PC-9 (cell line): ENCODE data around the gene INSR. TPM values are rescaled to one million over a fixed set of nuclear protein-coding genes. Genes with fewer than 3 reads are reported as not detected.

Experiments
- BruUV-seq: library from RNA; stranded (reverse); fragments of 400-500 nt; replicated peaks from 2 replicates; lab custom pipeline; 2021; lab: Mats Ljungman, UMichigan
- CTCF ChIA-PET: fragments of 300-600 bp; sonication (Branson Sonifier 250); formaldehyde crosslinking; loops from one replicate; lab custom pipeline; 2022; ENCODE audit warnings: antibody characterized with exemption; lab: Charles Lee
- POLR2A ChIA-PET: fragments of 300-600 bp; sonication (Branson Sonifier 250); formaldehyde crosslinking; loops from one replicate; lab custom pipeline; 2022; ENCODE audit warnings: antibody characterized with exemption; ENCODE audit not compliant: unreplicated experiment; lab: Charles Lee
- DNase-seq, 2 experiments: peaks; one replicate each; pipeline versions ENCODE4 v3.0.0 to v3.0.0-alpha.2; 2015 to 2022; ENCODE audit warnings: mixed read lengths in 1 of 2
- H2AFZ ChIP-seq: fragments of 200-600 bp; sonication (generic); 2 replicates; pipeline ENCODE4 v1.8.1; 2017; ENCODE audit warnings: antibody characterized with exemption
- H3F3A ChIP-seq: fragments of 200-600 bp; sonication (generic); 2 replicates; pipeline ENCODE4 v1.8.1; 2017; ENCODE audit warnings: antibody characterized with exemption, mild to moderate bottlenecking, low read depth; ENCODE audit not compliant: insufficient read depth
- H3K27ac ChIP-seq: fragments of 200-600 bp; sonication (generic); 2 replicates; pipeline ENCODE4 v1.6.1; 2016; ENCODE audit warnings: mixed run types
- H3K27me3 ChIP-seq: fragments of 200-600 bp; sonication (generic); 2 replicates; pipeline ENCODE4 v1.6.1; 2016; ENCODE audit warnings: low read depth, mixed run types; ENCODE audit not compliant: insufficient read depth
- H3K36me3 ChIP-seq: fragments of 200-600 bp; sonication (generic); 2 replicates; pipeline ENCODE4 v1.6.1; 2016; ENCODE audit warnings: low read depth, mixed run types
- H3K4me1 ChIP-seq: fragments of 200-600 bp; sonication (generic); replicated peaks from 2 replicates; pipeline ENCODE4 v1.6.1; 2016; ENCODE audit warnings: mixed run types; ENCODE audit not compliant: insufficient read depth
- H3K4me2 ChIP-seq: fragments of 200-600 bp; sonication (generic); 2 replicates; pipeline ENCODE4 v1.6.1; 2017; ENCODE audit warnings: mixed run types
- H3K4me3 ChIP-seq: fragments of 200-600 bp; sonication (generic); 2 replicates; pipeline ENCODE4 v1.6.1; 2016; ENCODE audit warnings: mixed run types
- H3K79me2 ChIP-seq: fragments of 200-600 bp; sonication (generic); 2 replicates; pipeline ENCODE4 v1.6.1; 2017; ENCODE audit warnings: low read depth, mixed run types
- H3K9me2 ChIP-seq: fragments of 200-600 bp; sonication (generic); 2 replicates; pipeline ENCODE4 v1.8.1; 2017; ENCODE audit warnings: mild to moderate bottlenecking; ENCODE audit not compliant: insufficient read depth
- H3K9me3 ChIP-seq: fragments of 200-600 bp; sonication (generic); 2 replicates; pipeline ENCODE4 v1.8.1; 2016; ENCODE audit warnings: low read depth; ENCODE audit not compliant: insufficient read depth
- H4K20me1 ChIP-seq: fragments of 200-600 bp; sonication (generic); 2 replicates; pipeline ENCODE4 v1.8.1; 2017; ENCODE audit not compliant: insufficient read depth
- EZH2 ChIP-seq: fragments of 200-600 bp; sonication (generic); IDR thresholded peaks from 2 replicates; pipeline ENCODE4 v1.8.0; 2017; ENCODE audit warnings: antibody characterized with exemption, low read depth
- intact Hi-C: fragments of 100-400 bp; cut with micrococcal nuclease; formaldehyde crosslinking; loops from one replicate; pipeline ENCODE4 v1.10.0; 2022; ENCODE audit not compliant: unreplicated experiment
- total RNA-seq: library from RNA; stranded (reverse); gene quantifications from 2 replicates; pipeline ENCODE4 v1.2.3, GENCODE V29; 2021
- TF ChIP-seq, protein P1 (sequence below): fragments of 200-600 bp; sonication (generic); conservative IDR thresholded peaks from 2 replicates; pipeline ENCODE4 v1.6.1; 2017; ENCODE audit warnings: mixed run types, antibody characterized with exemption, mild to moderate bottlenecking, moderate library complexity

INSR gene
- total RNA-seq, 1 experiment from 2014 or later, result 9.3 TPM

- H4K20me1 ChIP-seq, result no peaks in the 10 kb centered on the region
- H3K4me3 ChIP-seq, result no peak overlapping the region
- no peaks in the 10 kb centered on the region for H3K9me2 ChIP-seq
- POLR2A ChIA-PET, result no interaction called here
- intact Hi-C loops, result no loop called here
- H3F3A ChIP-seq, result no peaks in the 10 kb centered on the region
- no peak overlapping the region for H2AFZ ChIP-seq
- H3K79me2 ChIP-seq, result no peaks in the 10 kb centered on the region
- H3K27ac ChIP-seq, result no peak overlapping the region
- H3K36me3 ChIP-seq, result peaks cover 57% of the 10 kb centered on the region
- peaks cover 16% of the 10 kb centered on the region; the same call in 1 of the 2 replicates for H3K9me3 ChIP-seq
- no peaks in the 10 kb centered on the region for H3K27me3 ChIP-seq
- H3K4me2 ChIP-seq, result no peak overlapping the region
- no peak for DNase-seq
- H3K4me1 ChIP-seq, result no peaks in the 10 kb centered on the region
- CTCF ChIA-PET, result no interaction called here
- BruUV-seq, result no TSS peak
- TF ChIP-seq, protein P1, sequence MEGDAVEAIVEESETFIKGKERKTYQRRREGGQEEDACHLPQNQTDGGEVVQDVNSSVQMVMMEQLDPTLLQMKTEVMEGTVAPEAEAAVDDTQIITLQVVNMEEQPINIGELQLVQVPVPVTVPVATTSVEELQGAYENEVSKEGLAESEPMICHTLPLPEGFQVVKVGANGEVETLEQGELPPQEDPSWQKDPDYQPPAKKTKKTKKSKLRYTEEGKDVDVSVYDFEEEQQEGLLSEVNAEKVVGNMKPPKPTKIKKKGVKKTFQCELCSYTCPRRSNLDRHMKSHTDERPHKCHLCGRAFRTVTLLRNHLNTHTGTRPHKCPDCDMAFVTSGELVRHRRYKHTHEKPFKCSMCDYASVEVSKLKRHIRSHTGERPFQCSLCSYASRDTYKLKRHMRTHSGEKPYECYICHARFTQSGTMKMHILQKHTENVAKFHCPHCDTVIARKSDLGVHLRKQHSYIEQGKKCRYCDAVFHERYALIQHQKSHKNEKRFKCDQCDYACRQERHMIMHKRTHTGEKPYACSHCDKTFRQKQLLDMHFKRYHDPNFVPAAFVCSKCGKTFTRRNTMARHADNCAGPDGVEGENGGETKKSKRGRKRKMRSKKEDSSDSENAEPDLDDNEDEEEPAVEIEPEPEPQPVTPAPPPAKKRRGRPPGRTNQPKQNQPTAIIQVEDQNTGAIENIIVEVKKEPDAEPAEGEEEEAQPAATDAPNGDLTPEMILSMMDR, result no peak
- TF ChIP-seq EZH2, result no peak
Measured at GRCh38 chr19:7076151-7076550, 218.1 kb downstream of the INSR start.

GRCh38 chr19:7074705-7075282, 219.4 kb downstream of the INSR start:
- DNase-seq, result no peak
- Histone ChIP-seq H2AFZ (no peak overlapping the region), H3K4me3 (no peak overlapping the region), H3F3A (no peaks in the 10 kb centered on the region), H3K9me3 (peaks cover 13% of the 10 kb centered on the region; the same call in 1 of the 2 replicates), H3K9me2 (no peaks in the 10 kb centered on the region), H4K20me1 (no peaks in the 10 kb centered on the region), H3K79me2 (peaks cover 10% of the 10 kb centered on the region), H3K36me3 (peaks cover 51% of the 10 kb centered on the region), H3K27ac (no peak overlapping the region), H3K27me3 (no peaks in the 10 kb centered on the region), H3K4me1 (no peaks in the 10 kb centered on the region), H3K4me2 (no peak overlapping the region)
- ChIA-PET POLR2A (no interaction called here), CTCF (no interaction called here)
- TF ChIP-seq, protein P1, result no peak
- TF ChIP-seq EZH2, result no peak
- intact Hi-C loops, result no loop called here
- BruUV-seq, result no TSS peak

- Histone ChIP-seq H3K79me2 (peaks cover 12% of the 10 kb centered on the region), H3K4me3 (no peak overlapping the region), H4K20me1 (no peaks in the 10 kb centered on the region), H3K4me1 (no peaks in the 10 kb centered on the region), H3K9me3 (peaks cover 4% of the 10 kb centered on the region; the same call in 1 of the 2 replicates), H3K27ac (no peak overlapping the region), H3K36me3 (peaks cover 35% of the 10 kb centered on the region), H3K9me2 (no peaks in the 10 kb centered on the region), H3K4me2 (no peak overlapping the region), H3K27me3 (no peaks in the 10 kb centered on the region), H3F3A (no peaks in the 10 kb centered on the region), H2AFZ (no peak overlapping the region)
- CTCF ChIA-PET, result no interaction called here
- BruUV-seq, result no TSS peak
- intact Hi-C loops, result no loop called here
- TF ChIP-seq, protein P1, result no peak
- TF ChIP-seq EZH2, result no peak
- POLR2A ChIA-PET, result no interaction called here
- DNase-seq, result no peak
Measured at GRCh38 chr19:7072541-7072940, 221.7 kb downstream of the INSR start.
